ENCODE data around the gene SS18L1. TPM values are rescaled to one million over a fixed set of nuclear protein-coding genes. Genes with fewer than 3 reads are reported as not detected.

SS18L1 gene
- polyA plus RNA-seq, 6 donors from 2014 or later, result 0.41 to 1.7 (median 1.2) TPM; not detected in 1

Other genes with a start within 250 kb of the SS18L1 start
- 1 to 10 TPM; 1.3 to 4.2 (median 1.8) TPM for gene TAF4, start 77.9 kb upstream of the SS18L1 start, polyA plus RNA-seq (ENCODE audit: low read depth in 6 of 6)
- 1 to 10 TPM in 5 of 6 donors, not detected in 1; 1.1 to 3.4 (median 1.2) TPM for gene LSM14B, start 21.3 kb upstream of the SS18L1 start, polyA plus RNA-seq (ENCODE audit: low read depth in 6 of 6)
- 100 to 1,000 TPM; 367 to 572 (median 436) TPM for gene PSMA7, start 375 bp upstream of the SS18L1 start, polyA plus RNA-seq (ENCODE audit: low read depth in 6 of 6)
- 10 to 100 TPM; 12.7 to 19.1 (median 16.3) TPM for gene MTG2, start 39.3 kb downstream of the SS18L1 start, polyA plus RNA-seq (ENCODE audit: low read depth in 6 of 6)
- not detected for gene HRH3, start 76.5 kb downstream of the SS18L1 start, polyA plus RNA-seq (ENCODE audit: low read depth in 6 of 6)
- gene OSBPL2, start 94.8 kb downstream of the SS18L1 start, polyA plus RNA-seq (ENCODE audit: low read depth in 6 of 6), result 10 to 100 TPM; 15.8 to 29.5 (median 17.7) TPM
- gene ADRM1, start 159.2 kb downstream of the SS18L1 start, polyA plus RNA-seq (ENCODE audit: low read depth in 6 of 6), result 100 to 1,000 TPM in 2 of 6 donors, 10 to 100 TPM in 4; 75.6 to 111 (median 89.0) TPM
- 10 to 100 TPM in 1 of 6 donors, 1 to 10 TPM in 4, under 1 TPM in 1; 0.50 to 11.9 (median 6.1) TPM for gene LAMA5, start 223.5 kb downstream of the SS18L1 start, polyA plus RNA-seq (ENCODE audit: low read depth in 6 of 6)
- gene RPS21, start 243.3 kb downstream of the SS18L1 start, polyA plus RNA-seq (ENCODE audit: low read depth in 6 of 6), result 1,000 to 10,000 TPM; 1,712 to 3,127 (median 2,557) TPM